B cell (primary cell): ENCODE measurements around the gene SPOCK3. TPM values are rescaled to one million over a fixed set of nuclear protein-coding genes. Genes with fewer than 3 reads are reported as not detected.

ENCODE experiments used
- ATAC-seq: fragments of 200-7000 bp; cut with Tn5 transposase; one replicate; pipeline ENCODE4 v1.10.0; 2021; ENCODE audit warnings: low read depth, mild to moderate bottlenecking, moderate number of reproducible peaks, moderate library complexity
- CTCF ChIA-PET: fragments of 350-600 bp; sonication (Branson Sonifier 250); formaldehyde crosslinking; loops from one replicate; lab custom pipeline; 2021; ENCODE audit warnings: antibody characterized with exemption, inconsistent platforms; lab: Charles Lee
- POLR2A ChIA-PET: fragments of 350-600 bp; sonication (Branson Sonifier 250); formaldehyde crosslinking; loops from one replicate; lab custom pipeline; 2021; ENCODE audit warnings: antibody characterized with exemption; lab: Charles Lee
- DNase-seq: peaks from one replicate; pipeline ENCODE4 v3.0.0; 2013
- H2AFZ ChIP-seq: 2 replicates; pipeline ENCODE4 v1.6.1; 2012; ENCODE audit warnings: mild to moderate bottlenecking, low read depth, low read length; ENCODE audit not compliant: insufficient read depth, poor library complexity, severe bottlenecking
- H3K27ac ChIP-seq, 2 donors: 1 replicate in 1 of 2; 2 replicates in 1 of 2; pipeline ENCODE4 v1.5.1; 2012 to 2013; ENCODE audit warnings: low read length in 2 of 2, mild to moderate bottlenecking in 2 of 2, moderate library complexity in 1 of 2
- H3K27me3 ChIP-seq, 4 experiments: fragments of 200-600 bp in 1 of 4; sonication (generic) in 1 of 4; replicated peaks in 1 of 4; 1 replicate in 2 of 4; 2 replicates in 2 of 4; pipeline versions ENCODE4 v1.6.1 to v1.7.0; 2013 to 2016; ENCODE audit warnings: low read length in 3 of 4, mild to moderate bottlenecking in 2 of 4, mixed read lengths in 1 of 4, moderate library complexity in 1 of 4; ENCODE audit not compliant: insufficient read depth in 4 of 4, control insufficient read depth in 3 of 4; ENCODE audit errors: control extremely low read depth in 1 of 4
- H3K36me3 ChIP-seq, 2 experiments: replicated peaks in 1 of 2; 1 replicate in 1 of 2; 2 replicates in 1 of 2; pipeline versions ENCODE4 v1.6.1 to v1.7.1; 2013; ENCODE audit warnings: low read length in 1 of 2; ENCODE audit not compliant: insufficient read depth in 2 of 2, control insufficient read depth in 1 of 2; ENCODE audit errors: control extremely low read depth in 1 of 2, extremely low read depth in 1 of 2
- H3K4me1 ChIP-seq, 2 donors: fragments of 200-600 bp in 1 of 2; sonication (generic) in 1 of 2; 1 replicate in 1 of 2; 2 replicates in 1 of 2; pipeline versions ENCODE4 v1.5.1 to v1.6.1; 2013 to 2017; ENCODE audit warnings: low read length in 2 of 2; ENCODE audit not compliant: control insufficient read depth in 2 of 2, insufficient read depth in 2 of 2
- H3K4me2 ChIP-seq: replicated peaks from 2 replicates; pipeline ENCODE3; 2012; ENCODE audit warnings: mild to moderate bottlenecking, low read depth, low read length; ENCODE audit not compliant: poor library complexity, severe bottlenecking
- H3K4me3 ChIP-seq, 5 experiments: fragments of 200-600 bp in 1 of 5; sonication (generic) in 1 of 5; 1 replicate in 3 of 5; 2 replicates in 2 of 5; pipeline versions ENCODE4 v1.5.1 to v1.7.0; 2011 to 2016; ENCODE audit warnings: low read length in 4 of 5, mild to moderate bottlenecking in 4 of 5, low read depth in 2 of 5, control low read depth in 1 of 5, moderate library complexity in 1 of 5; ENCODE audit not compliant: insufficient read depth in 1 of 5; ENCODE audit errors: control extremely low read depth in 1 of 5, extremely low read depth in 1 of 5
- H3K79me2 ChIP-seq: fragments of 200-600 bp; sonication (generic); one replicate; pipeline ENCODE4 v1.6.0; 2016; ENCODE audit warnings: low read length; ENCODE audit not compliant: control insufficient read depth, insufficient read depth
- H3K9ac ChIP-seq: fragments of 200-600 bp; sonication (generic); 2 replicates; pipeline ENCODE4 v1.6.1; 2017; ENCODE audit warnings: mild to moderate bottlenecking, low read length, moderate library complexity
- H3K9me3 ChIP-seq, 3 donors: one replicate each; pipeline versions ENCODE4 v1.6.1 to v1.7.1; 2013; ENCODE audit warnings: low read length in 2 of 3; ENCODE audit not compliant: control insufficient read depth in 2 of 3, insufficient read depth in 1 of 3; ENCODE audit errors: control extremely low read depth in 1 of 3
- H4K20me1 ChIP-seq: 2 replicates; pipeline ENCODE4 v1.6.0; 2012; ENCODE audit warnings: mild to moderate bottlenecking, low read length; ENCODE audit not compliant: insufficient read depth, control insufficient read depth, poor library complexity, severe bottlenecking
- H3K27ac Mint-ChIP-seq: one replicate; pipeline ENCODE4 v1.8.0; 2021; ENCODE audit warnings: mixed read lengths
- H3K27me3 Mint-ChIP-seq: one replicate; pipeline ENCODE4 v1.8.0; 2021; ENCODE audit warnings: mixed read lengths
- H3K4me1 Mint-ChIP-seq: one replicate; pipeline ENCODE4 v1.8.0; 2021; ENCODE audit warnings: mixed read lengths
- H3K4me3 Mint-ChIP-seq: one replicate; pipeline ENCODE4 v1.8.0; 2021; ENCODE audit warnings: mixed read lengths
- H3K9me3 Mint-ChIP-seq: one replicate; pipeline ENCODE4 v1.8.0; 2022; ENCODE audit warnings: mixed read lengths; ENCODE audit not compliant: insufficient read depth
- EZH2 ChIP-seq: IDR thresholded peaks from 2 replicates; pipeline ENCODE4 v1.6.1; 2012; ENCODE audit warnings: borderline replicate concordance, low read depth, mild to moderate bottlenecking, moderate library complexity, low read length; ENCODE audit not compliant: insufficient read depth, poor library complexity, severe bottlenecking
- WGBS: methylation state at CpG from one replicate; pipeline ENCODE4 v1.1.5; 2013; ENCODE audit warnings: missing lambda C conversion rate; ENCODE audit not compliant: insufficient coverage; 5-methylcytosine and 5-hydroxymethylcytosine counted together
- intact Hi-C: fragments of 100-400 bp; cut with micrococcal nuclease; formaldehyde crosslinking; loops from one replicate; pipeline ENCODE4 v1.10.0; 2022
- polyA plus RNA-seq: library from polyadenylated mRNA; depleted of rRNA; stranded (reverse); fragments of >200 nt; gene quantifications from 2 replicates; pipeline ENCODE4 v1.2.3, GENCODE V29; 2012
- total RNA-seq, 2 donors: library from RNA; stranded (reverse); fragments of 120-200 nt in 1 of 2; gene quantifications; 1 replicate in 1 of 2; 2 replicates in 1 of 2; pipeline versions ENCODE4 v1.2.3 to v1.2.4, GENCODE V29; 2013 to 2022
- TF ChIP-seq, protein P1 (sequence below): fragments of 200-600 bp; IDR thresholded peaks from one replicate; pipeline ENCODE4 v1.8.0; 2022; ENCODE audit warnings: antibody characterized with exemption, mild to moderate bottlenecking

Gene SPOCK3
- total and polyA plus RNA-seq, 2 donors (not counting 1 experiment from before 2014, with no cell fraction given), result not detected

DNA sequence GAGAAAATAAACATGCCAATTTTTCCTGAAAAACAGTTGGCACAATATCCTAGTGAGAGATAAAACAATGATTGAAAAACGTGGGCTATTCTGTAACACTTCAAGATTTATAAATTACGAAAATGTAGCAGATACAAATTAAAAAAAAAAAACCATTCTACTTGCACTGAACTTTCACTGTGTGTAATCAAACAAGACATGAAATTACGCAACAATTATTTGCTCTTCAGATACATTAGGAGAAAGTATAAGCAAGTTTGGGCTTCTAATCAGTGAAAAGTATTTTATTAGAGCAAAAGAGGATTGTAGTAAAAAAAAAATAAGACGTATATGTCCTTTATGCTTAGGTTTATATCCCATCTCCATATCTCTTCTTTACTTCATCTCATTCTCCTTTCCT lies 320.4 kb downstream of the SPOCK3 start:
- intact Hi-C loops, result no loop called here
- no peak for TF ChIP-seq EZH2
- TF ChIP-seq, protein P1, sequence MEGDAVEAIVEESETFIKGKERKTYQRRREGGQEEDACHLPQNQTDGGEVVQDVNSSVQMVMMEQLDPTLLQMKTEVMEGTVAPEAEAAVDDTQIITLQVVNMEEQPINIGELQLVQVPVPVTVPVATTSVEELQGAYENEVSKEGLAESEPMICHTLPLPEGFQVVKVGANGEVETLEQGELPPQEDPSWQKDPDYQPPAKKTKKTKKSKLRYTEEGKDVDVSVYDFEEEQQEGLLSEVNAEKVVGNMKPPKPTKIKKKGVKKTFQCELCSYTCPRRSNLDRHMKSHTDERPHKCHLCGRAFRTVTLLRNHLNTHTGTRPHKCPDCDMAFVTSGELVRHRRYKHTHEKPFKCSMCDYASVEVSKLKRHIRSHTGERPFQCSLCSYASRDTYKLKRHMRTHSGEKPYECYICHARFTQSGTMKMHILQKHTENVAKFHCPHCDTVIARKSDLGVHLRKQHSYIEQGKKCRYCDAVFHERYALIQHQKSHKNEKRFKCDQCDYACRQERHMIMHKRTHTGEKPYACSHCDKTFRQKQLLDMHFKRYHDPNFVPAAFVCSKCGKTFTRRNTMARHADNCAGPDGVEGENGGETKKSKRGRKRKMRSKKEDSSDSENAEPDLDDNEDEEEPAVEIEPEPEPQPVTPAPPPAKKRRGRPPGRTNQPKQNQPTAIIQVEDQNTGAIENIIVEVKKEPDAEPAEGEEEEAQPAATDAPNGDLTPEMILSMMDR, result no peak
- Histone ChIP-seq H3K79me2 (no peaks in the 10 kb centered on the region), H4K20me1 (no peaks in the 10 kb centered on the region), H3K9me3 (no peaks in the 10 kb centered on the region), H3K4me1 (no peaks in the 10 kb centered on the region), H3K9ac (no peak overlapping the region), H3K4me3 (no peak overlapping the region), H3K27ac (no peak overlapping the region), H2AFZ (no peak overlapping the region), H3K4me2 (no peak overlapping the region), H3K27me3 (no peaks in the 10 kb centered on the region), H3K36me3 (no peaks in the 10 kb centered on the region)
- WGBS, result no CpG with 5 or more reads among the region's 4 CpGs
- Mint-ChIP-seq H3K27me3 (no peaks in the 10 kb centered on the region), H3K4me3 (no peak overlapping the region), H3K9me3 (no peaks in the 10 kb centered on the region), H3K4me1 (no peaks in the 10 kb centered on the region), H3K27ac (no peak overlapping the region)
- no peak for ATAC-seq
- ChIA-PET CTCF (no interaction called here), POLR2A (no interaction called here)
- no peak for DNase-seq

DNA sequence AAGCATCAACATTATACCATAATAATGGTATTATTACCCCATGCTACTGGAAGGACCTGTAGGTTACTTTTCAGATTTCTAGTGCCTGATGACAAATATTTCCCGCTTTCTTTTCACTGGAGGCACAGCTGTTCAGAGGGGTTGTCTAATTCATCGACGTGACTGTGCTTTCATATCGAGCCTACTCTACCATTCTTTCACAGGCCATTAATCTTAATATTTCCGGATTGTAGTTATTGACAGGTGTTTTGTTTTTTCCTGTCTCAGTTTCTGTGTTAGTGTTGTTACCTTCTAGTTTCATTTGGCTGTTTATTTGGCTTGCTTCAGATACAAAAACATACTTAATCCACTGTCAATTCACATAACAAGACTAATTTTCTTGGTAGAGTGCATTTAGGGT lies 330.9 kb downstream of the SPOCK3 start:
- WGBS, result no CpG with 5 or more reads among the region's 5 CpGs
- no peaks in the 10 kb centered on the region for H3K9me3 Mint-ChIP-seq
- intact Hi-C loops, result no loop called here
- Histone ChIP-seq H3K4me2 (no peak overlapping the region), H3K36me3 (no peaks in the 10 kb centered on the region), H3K4me3 (no peak overlapping the region), H3K79me2 (no peaks in the 10 kb centered on the region), H3K9me3 (no peaks in the 10 kb centered on the region), H3K4me1 (no peaks in the 10 kb centered on the region), H3K9ac (no peak overlapping the region), H3K27me3 (no peaks in the 10 kb centered on the region), H4K20me1 (no peaks in the 10 kb centered on the region), H3K27ac (no peak overlapping the region), H2AFZ (no peak overlapping the region)
- H3K27ac Mint-ChIP-seq, result no peak overlapping the region
- no peaks in the 10 kb centered on the region for H3K27me3 Mint-ChIP-seq
- H3K4me3 Mint-ChIP-seq, result no peak overlapping the region
- CTCF ChIA-PET, result no interaction called here
- no peak for DNase-seq
- POLR2A ChIA-PET, result no interaction called here
- no peak for ATAC-seq
- H3K4me1 Mint-ChIP-seq, result no peaks in the 10 kb centered on the region
- TF ChIP-seq, protein P1, result no peak
- TF ChIP-seq EZH2, result no peak
